Endothelial cell of umbilical vein (primary cell): Measurements from ENCODE around the gene CTSD. TPM values are rescaled to one million over a fixed set of nuclear protein-coding genes. Genes with fewer than 3 reads are reported as not detected.

Source experiments
- BruUV-seq: library from RNA; stranded (reverse); fragments of 400-500 nt; replicated peaks from 2 replicates; lab custom pipeline; 2021; lab: Mats Ljungman, UMichigan
- CTCF ChIA-PET: fragments of 300-600, 350-600 bp; sonication (Branson Sonifier 250); formaldehyde crosslinking; loops from one replicate; lab custom pipeline; 2021; ENCODE audit warnings: antibody characterized with exemption, inconsistent platforms; lab: Charles Lee
- POLR2A ChIA-PET: fragments of 300-600, 350-600 bp; sonication (Branson Sonifier 250); formaldehyde crosslinking; loops from one replicate; lab custom pipeline; 2021; ENCODE audit warnings: antibody characterized with exemption, inconsistent platforms; lab: Charles Lee
- DNase-seq: peaks from one replicate; pipeline ENCODE4 v3.0.0-alpha.2; 2011; ENCODE audit warnings: low read depth, low spot score
- FAIRE-seq: peaks from 2 replicates; lab custom pipeline; 2011; peaks lifted over from hg19 to GRCh38; lab: Jason Lieb, UNC
- H2AFZ ChIP-seq: 2 replicates; pipeline ENCODE4 v1.6.0; 2012; ENCODE audit warnings: low read depth, low read length, control low read depth, inconsistent platforms
- H3K27ac ChIP-seq: 2 replicates; pipeline ENCODE4 v1.5.1; 2011; ENCODE audit warnings: low read depth, mild to moderate bottlenecking, control low read depth, low read length, moderate library complexity; ENCODE audit not compliant: insufficient read depth
- H3K27me3 ChIP-seq, 2 experiments: 2 replicates each; pipeline versions ENCODE4 v1.6.0 to v1.6.1; 2011; ENCODE audit warnings: low read length in 2 of 2, mixed read lengths in 1 of 2; ENCODE audit not compliant: control insufficient read depth in 2 of 2, insufficient read depth in 2 of 2
- H3K36me3 ChIP-seq, 2 experiments: 2 replicates in 1 of 2; 3 replicates in 1 of 2; pipeline ENCODE4 v1.5.1; 2011; ENCODE audit warnings: low read length in 2 of 2, mild to moderate bottlenecking in 1 of 2, moderate library complexity in 1 of 2; ENCODE audit not compliant: control insufficient read depth in 2 of 2, insufficient read depth in 2 of 2; ENCODE audit errors: extremely low read depth in 1 of 2
- H3K4me1 ChIP-seq: 3 replicates; pipeline ENCODE4 v1.5.1; 2011; ENCODE audit warnings: mild to moderate bottlenecking, low read length; ENCODE audit not compliant: control insufficient read depth, insufficient read depth; ENCODE audit errors: extremely low read depth
- H3K4me2 ChIP-seq: 2 replicates; pipeline ENCODE4 v1.6.1; 2011; ENCODE audit warnings: low read length, control low read depth, mixed read lengths; ENCODE audit not compliant: insufficient read depth
- H3K4me3 ChIP-seq, 3 experiments: fragments of 200-600 bp in 1 of 3; sonication (generic), shearing (Covaris generic) in 1 of 3; replicated peaks in 1 of 3; 2 replicates each; pipeline ENCODE4 v1.5.1; 2011 to 2016; ENCODE audit warnings: control low read depth in 3 of 3, low read length in 3 of 3, mild to moderate bottlenecking in 2 of 3, inconsistent platforms in 1 of 3, low read depth in 1 of 3, moderate library complexity in 1 of 3; ENCODE audit not compliant: insufficient read depth in 1 of 3
- H3K79me2 ChIP-seq: 2 replicates; pipeline ENCODE4 v1.6.0; 2012; ENCODE audit warnings: low read length, inconsistent platforms; ENCODE audit not compliant: control insufficient read depth, insufficient read depth
- H3K9ac ChIP-seq: replicated peaks from 2 replicates; pipeline ENCODE3; 2011; ENCODE audit warnings: low read length, control low read depth; ENCODE audit not compliant: insufficient read depth; ENCODE audit errors: extremely low read depth
- H3K9me1 ChIP-seq: replicated peaks from 3 replicates; pipeline ENCODE4 v1.6.0; 2011; ENCODE audit warnings: mild to moderate bottlenecking, low read length; ENCODE audit not compliant: control insufficient read depth, insufficient read depth; ENCODE audit errors: extremely low read depth
- H3K9me3 ChIP-seq: replicated peaks from 2 replicates; pipeline ENCODE4 v1.5.1; 2012; ENCODE audit warnings: low read length, inconsistent platforms; ENCODE audit not compliant: control insufficient read depth, insufficient read depth
- H4K20me1 ChIP-seq: replicated peaks from 2 replicates; pipeline ENCODE3; 2011; ENCODE audit warnings: mild to moderate bottlenecking, low read length; ENCODE audit not compliant: control insufficient read depth, insufficient read depth; ENCODE audit errors: extremely low read depth
- GATA2 ChIP-seq: IDR thresholded peaks from 2 replicates; pipeline ENCODE4 v1.7.0; 2011; ENCODE audit warnings: low read depth, mild to moderate bottlenecking, moderate library complexity, mixed read lengths, low read length; ENCODE audit not compliant: insufficient read length, insufficient read depth
- dilution Hi-C: fragments of 300-500 bp; cut with MboI; formaldehyde crosslinking; loops from one replicate; pipeline ENCODE4 v1.15.0; 2019; ENCODE audit warnings: low sequenced_read_pairs; ENCODE audit not compliant: extremely low pct_ligation_motif_present
- intact Hi-C: fragments of 100-400 bp; cut with micrococcal nuclease; formaldehyde crosslinking; loops from one replicate; pipeline ENCODE4 v1.10.0; 2022
- polyA plus RNA-seq, 4 experiments: library from polyadenylated mRNA; depleted of rRNA in 3 of 4; stranded (reverse) in 3 of 4; unstranded in 1 of 4; fragments of >200 nt; gene quantifications; 2 replicates each; pipeline versions ENCODE4 v1.2.1 to v1.2.3, GENCODE V29; 2011 to 2012; ENCODE audit warnings: missing spikeins in 1 of 4
- total RNA-seq: library from RNA; stranded (reverse); gene quantifications from 2 replicates; pipeline ENCODE4 v1.2.3, GENCODE V29; 2021
- TF ChIP-seq, protein P1 (sequence below): IDR thresholded peaks from 2 replicates; pipeline ENCODE4 v1.6.1; 2011; ENCODE audit not compliant: insufficient read depth, insufficient read length
- TF ChIP-seq, protein P2 (sequence below), 2 donors: IDR thresholded peaks; 1 replicate in 1 of 2; 2 replicates in 1 of 2; pipeline ENCODE4 v1.5.1; 2011; ENCODE audit warnings: low read length in 2 of 2, mild to moderate bottlenecking in 2 of 2, moderate library complexity in 2 of 2, control low read depth in 1 of 2, inconsistent platforms in 1 of 2, low read depth in 1 of 2; ENCODE audit not compliant: insufficient read depth in 1 of 2; ENCODE audit errors: extremely low read depth in 1 of 2

Gene CTSD
- total and polyA plus RNA-seq, 2 donors (not counting 3 experiments of a cell fraction or from before 2014, with no cell fraction given): 215 to 248 TPM

DNA sequence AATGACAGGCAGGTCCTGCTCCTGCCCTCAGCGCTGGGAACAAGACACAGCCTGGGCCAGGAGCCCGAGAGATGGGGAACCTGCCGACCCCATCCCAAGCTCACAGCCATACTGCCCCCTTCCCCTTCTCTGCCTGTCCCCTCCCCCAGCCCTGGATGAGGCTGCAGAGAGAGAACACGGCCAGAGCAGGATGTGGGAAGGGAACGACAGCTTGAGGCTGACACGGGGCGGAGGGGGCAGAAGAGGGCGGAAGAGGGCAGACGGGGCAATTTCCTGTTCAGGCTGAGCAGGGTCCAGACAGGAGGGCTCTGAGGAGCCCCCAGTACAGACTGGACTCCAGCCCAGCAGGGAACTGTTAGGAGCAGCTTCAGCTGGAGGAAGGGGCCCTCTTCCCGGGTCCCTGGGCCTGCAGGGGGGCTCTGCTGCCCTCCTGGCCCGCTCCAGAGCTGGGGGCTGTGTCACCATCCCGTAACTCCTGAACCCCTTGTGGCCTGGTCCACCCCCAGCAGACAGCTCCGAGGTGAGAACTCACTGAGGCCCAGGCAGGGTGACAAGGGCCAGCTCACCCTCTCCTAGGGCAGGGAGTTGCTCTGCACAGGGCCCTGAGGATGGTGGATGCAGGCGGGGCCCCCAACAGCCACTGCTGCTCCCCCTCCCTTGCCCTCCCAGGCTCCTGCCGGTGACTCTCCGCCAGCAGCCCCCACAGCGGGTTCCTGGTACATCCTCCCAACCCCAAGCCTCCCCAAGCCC lies 5.7 kb downstream of the CTSD start:
- Histone ChIP-seq H3K27me3 (no peaks in the 10 kb centered on the region), H2AFZ (no peak overlapping the region), H3K4me2 (no peak overlapping the region), H3K27ac (no peak overlapping the region), H3K79me2 (peaks cover 3% of the 10 kb centered on the region), H3K9ac (no peak overlapping the region), H3K9me1 (no peaks in the 10 kb centered on the region), H3K4me1 (peaks cover 14% of the 10 kb centered on the region), H4K20me1 (no peaks in the 10 kb centered on the region), H3K9me3 (no peaks in the 10 kb centered on the region), H3K36me3 (peaks cover 0 to 28% of the 10 kb centered on the region in 2 experiments), H3K4me3 (no peak overlapping the region)
- dilution Hi-C loops (no loop called here), intact Hi-C loops (no loop called here)
- FAIRE-seq (no peak), DNase-seq (no peak)
- TF ChIP-seq GATA2: no peak
- TF ChIP-seq, protein P1, sequence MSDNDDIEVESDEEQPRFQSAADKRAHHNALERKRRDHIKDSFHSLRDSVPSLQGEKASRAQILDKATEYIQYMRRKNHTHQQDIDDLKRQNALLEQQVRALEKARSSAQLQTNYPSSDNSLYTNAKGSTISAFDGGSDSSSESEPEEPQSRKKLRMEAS: no peak
- TF ChIP-seq, protein P2, sequence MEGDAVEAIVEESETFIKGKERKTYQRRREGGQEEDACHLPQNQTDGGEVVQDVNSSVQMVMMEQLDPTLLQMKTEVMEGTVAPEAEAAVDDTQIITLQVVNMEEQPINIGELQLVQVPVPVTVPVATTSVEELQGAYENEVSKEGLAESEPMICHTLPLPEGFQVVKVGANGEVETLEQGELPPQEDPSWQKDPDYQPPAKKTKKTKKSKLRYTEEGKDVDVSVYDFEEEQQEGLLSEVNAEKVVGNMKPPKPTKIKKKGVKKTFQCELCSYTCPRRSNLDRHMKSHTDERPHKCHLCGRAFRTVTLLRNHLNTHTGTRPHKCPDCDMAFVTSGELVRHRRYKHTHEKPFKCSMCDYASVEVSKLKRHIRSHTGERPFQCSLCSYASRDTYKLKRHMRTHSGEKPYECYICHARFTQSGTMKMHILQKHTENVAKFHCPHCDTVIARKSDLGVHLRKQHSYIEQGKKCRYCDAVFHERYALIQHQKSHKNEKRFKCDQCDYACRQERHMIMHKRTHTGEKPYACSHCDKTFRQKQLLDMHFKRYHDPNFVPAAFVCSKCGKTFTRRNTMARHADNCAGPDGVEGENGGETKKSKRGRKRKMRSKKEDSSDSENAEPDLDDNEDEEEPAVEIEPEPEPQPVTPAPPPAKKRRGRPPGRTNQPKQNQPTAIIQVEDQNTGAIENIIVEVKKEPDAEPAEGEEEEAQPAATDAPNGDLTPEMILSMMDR (IDR thresholded peaks at IDR 0.05; ENCODE audit: extremely low read depth in 1 of 2, insufficient read depth in 1 of 2, low read depth in 1 of 2, low read length in 2 of 2): no peak
- ChIA-PET POLR2A (no interaction called here), CTCF (interaction anchor here (2.2 kb wide), 1 partner anchor 64 kb away, joined by 5 read pairs; no protein-coding TSS in a partner anchor)
- no TSS peak for BruUV-seq
